Endothelial cell of umbilical vein (primary cell): ENCODE data around the gene GAK. TPM values are rescaled to one million over a fixed set of nuclear protein-coding genes. Genes with fewer than 3 reads are reported as not detected.

ENCODE experiments used
- BruUV-seq: library from RNA; stranded (reverse); fragments of 400-500 nt; replicated peaks from 2 replicates; lab custom pipeline; 2021; lab: Mats Ljungman, UMichigan
- CTCF ChIA-PET: fragments of 300-600, 350-600 bp; sonication (Branson Sonifier 250); formaldehyde crosslinking; loops from one replicate; lab custom pipeline; 2021; ENCODE audit warnings: antibody characterized with exemption, inconsistent platforms; lab: Charles Lee
- POLR2A ChIA-PET: fragments of 300-600, 350-600 bp; sonication (Branson Sonifier 250); formaldehyde crosslinking; loops from one replicate; lab custom pipeline; 2021; ENCODE audit warnings: antibody characterized with exemption, inconsistent platforms; lab: Charles Lee
- DNase-seq: peaks from one replicate; pipeline ENCODE4 v3.0.0-alpha.2; 2011; ENCODE audit warnings: low read depth, low spot score
- FAIRE-seq: peaks from 2 replicates; lab custom pipeline; 2011; peaks lifted over from hg19 to GRCh38; lab: Jason Lieb, UNC
- H2AFZ ChIP-seq: 2 replicates; pipeline ENCODE4 v1.6.0; 2012; ENCODE audit warnings: low read depth, low read length, control low read depth, inconsistent platforms
- H3K27ac ChIP-seq: 2 replicates; pipeline ENCODE4 v1.5.1; 2011; ENCODE audit warnings: low read depth, mild to moderate bottlenecking, control low read depth, low read length, moderate library complexity; ENCODE audit not compliant: insufficient read depth
- H3K27me3 ChIP-seq, 2 experiments: 2 replicates each; pipeline versions ENCODE4 v1.6.0 to v1.6.1; 2011; ENCODE audit warnings: low read length in 2 of 2, mixed read lengths in 1 of 2; ENCODE audit not compliant: control insufficient read depth in 2 of 2, insufficient read depth in 2 of 2
- H3K36me3 ChIP-seq, 2 experiments: 2 replicates in 1 of 2; 3 replicates in 1 of 2; pipeline ENCODE4 v1.5.1; 2011; ENCODE audit warnings: low read length in 2 of 2, mild to moderate bottlenecking in 1 of 2, moderate library complexity in 1 of 2; ENCODE audit not compliant: control insufficient read depth in 2 of 2, insufficient read depth in 2 of 2; ENCODE audit errors: extremely low read depth in 1 of 2
- H3K4me1 ChIP-seq: 3 replicates; pipeline ENCODE4 v1.5.1; 2011; ENCODE audit warnings: mild to moderate bottlenecking, low read length; ENCODE audit not compliant: control insufficient read depth, insufficient read depth; ENCODE audit errors: extremely low read depth
- H3K4me2 ChIP-seq: 2 replicates; pipeline ENCODE4 v1.6.1; 2011; ENCODE audit warnings: low read length, control low read depth, mixed read lengths; ENCODE audit not compliant: insufficient read depth
- H3K4me3 ChIP-seq, 3 experiments: fragments of 200-600 bp in 1 of 3; sonication (generic), shearing (Covaris generic) in 1 of 3; replicated peaks in 1 of 3; 2 replicates each; pipeline ENCODE4 v1.5.1; 2011 to 2016; ENCODE audit warnings: control low read depth in 3 of 3, low read length in 3 of 3, mild to moderate bottlenecking in 2 of 3, inconsistent platforms in 1 of 3, low read depth in 1 of 3, moderate library complexity in 1 of 3; ENCODE audit not compliant: insufficient read depth in 1 of 3
- H3K79me2 ChIP-seq: 2 replicates; pipeline ENCODE4 v1.6.0; 2012; ENCODE audit warnings: low read length, inconsistent platforms; ENCODE audit not compliant: control insufficient read depth, insufficient read depth
- H3K9ac ChIP-seq: replicated peaks from 2 replicates; pipeline ENCODE3; 2011; ENCODE audit warnings: low read length, control low read depth; ENCODE audit not compliant: insufficient read depth; ENCODE audit errors: extremely low read depth
- H3K9me1 ChIP-seq: replicated peaks from 3 replicates; pipeline ENCODE4 v1.6.0; 2011; ENCODE audit warnings: mild to moderate bottlenecking, low read length; ENCODE audit not compliant: control insufficient read depth, insufficient read depth; ENCODE audit errors: extremely low read depth
- H3K9me3 ChIP-seq: replicated peaks from 2 replicates; pipeline ENCODE4 v1.5.1; 2012; ENCODE audit warnings: low read length, inconsistent platforms; ENCODE audit not compliant: control insufficient read depth, insufficient read depth
- H4K20me1 ChIP-seq: replicated peaks from 2 replicates; pipeline ENCODE3; 2011; ENCODE audit warnings: mild to moderate bottlenecking, low read length; ENCODE audit not compliant: control insufficient read depth, insufficient read depth; ENCODE audit errors: extremely low read depth
- CTCF ChIP-seq, 2 donors: IDR thresholded peaks; 1 replicate in 1 of 2; 2 replicates in 1 of 2; pipeline ENCODE4 v1.5.1; 2011; ENCODE audit warnings: low read length in 2 of 2, mild to moderate bottlenecking in 2 of 2, moderate library complexity in 2 of 2, control low read depth in 1 of 2, inconsistent platforms in 1 of 2, low read depth in 1 of 2; ENCODE audit not compliant: insufficient read depth in 1 of 2; ENCODE audit errors: extremely low read depth in 1 of 2
- EZH2 ChIP-seq: IDR thresholded peaks from 2 replicates; pipeline ENCODE4 v1.6.1; 2012; ENCODE audit warnings: borderline replicate concordance, low read depth, mild to moderate bottlenecking, moderate library complexity, low read length, inconsistent platforms; ENCODE audit not compliant: severe bottlenecking
- MYC ChIP-seq: IDR thresholded peaks from one replicate; pipeline ENCODE4 v1.6.1; 2011; ENCODE audit warnings: mild to moderate bottlenecking, low read depth, low read length
- POLR2A ChIP-seq: IDR thresholded peaks from 2 replicates; pipeline ENCODE4 v1.6.1; 2012; ENCODE audit warnings: low read depth, mild to moderate bottlenecking, control low read depth, low read length
- POLR2AphosphoS5 ChIP-seq: IDR thresholded peaks from 2 replicates; pipeline ENCODE4 v1.6.1; 2012; ENCODE audit warnings: low read depth, mild to moderate bottlenecking, control low read depth, low read length, moderate library complexity; ENCODE audit not compliant: insufficient read depth
- dilution Hi-C: fragments of 300-500 bp; cut with MboI; formaldehyde crosslinking; loops from one replicate; pipeline ENCODE4 v1.15.0; 2019; ENCODE audit warnings: low sequenced_read_pairs; ENCODE audit not compliant: extremely low pct_ligation_motif_present
- intact Hi-C: fragments of 100-400 bp; cut with micrococcal nuclease; formaldehyde crosslinking; loops from one replicate; pipeline ENCODE4 v1.10.0; 2022
- polyA plus RNA-seq, 4 experiments: library from polyadenylated mRNA; depleted of rRNA in 3 of 4; stranded (reverse) in 3 of 4; unstranded in 1 of 4; fragments of >200 nt; gene quantifications; 2 replicates each; pipeline versions ENCODE4 v1.2.1 to v1.2.3, GENCODE V29; 2011 to 2012; ENCODE audit warnings: missing spikeins in 1 of 4
- total RNA-seq: library from RNA; stranded (reverse); gene quantifications from 2 replicates; pipeline ENCODE4 v1.2.3, GENCODE V29; 2021

GAK gene
- total and polyA plus RNA-seq, 2 donors (not counting 3 experiments of a cell fraction or from before 2014, with no cell fraction given): 49.6 to 109 TPM

GRCh38 chr4:911871-912490, 20.1 kb downstream of the GAK start:
- Histone ChIP-seq H3K4me2 (no peak overlapping the region), H3K9me1 (no peaks in the 10 kb centered on the region), H3K27ac (no peak overlapping the region), H3K36me3 (peaks cover 4 to 9% of the 10 kb centered on the region in 2 experiments), H2AFZ (no peak overlapping the region), H3K4me3 (no peak overlapping the region), H3K9me3 (no peaks in the 10 kb centered on the region), H4K20me1 (peaks cover 5% of the 10 kb centered on the region), H3K79me2 (peaks cover 31% of the 10 kb centered on the region), H3K4me1 (peaks cover 17% of the 10 kb centered on the region), H3K27me3 (no peaks in the 10 kb centered on the region), H3K9ac (no peak overlapping the region)
- intact Hi-C loops (no loop called here), dilution Hi-C loops (no loop called here)
- FAIRE-seq (no peak), DNase-seq (no peak)
- no peak for TF ChIP-seq POLR2AphosphoS5
- ChIA-PET POLR2A (no interaction called here), CTCF (interaction anchor here (1.5 kb wide), 1 partner anchor 20 kb away, joined by 3 read pairs; the partner anchor contains the start of genes GAK and TMEM175)
- no TSS peak for BruUV-seq

DNA sequence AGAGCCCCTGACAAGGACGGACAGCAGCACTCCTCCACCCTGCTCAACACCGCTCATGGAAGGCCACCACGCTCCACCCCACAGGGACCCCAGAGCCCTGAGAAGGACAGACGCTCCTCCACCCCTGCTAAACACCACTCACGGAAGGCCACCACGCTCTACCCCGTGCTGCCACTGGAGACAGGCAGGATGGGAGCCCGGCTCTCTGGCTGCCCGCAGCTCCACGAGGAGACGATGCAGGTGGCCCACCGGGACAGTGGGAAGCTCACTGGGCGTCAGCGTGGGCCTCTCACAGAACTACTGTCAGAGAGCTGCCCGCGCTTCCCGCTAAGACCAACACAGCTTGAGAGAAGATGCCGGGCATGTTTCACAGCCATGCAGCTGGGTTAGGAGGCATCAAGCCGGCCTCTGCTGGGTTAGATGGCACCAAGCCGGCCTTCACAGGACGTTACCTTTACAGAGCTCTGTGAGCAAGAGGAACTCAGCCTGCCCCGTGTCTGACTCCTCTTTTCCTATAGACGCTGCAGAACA, 20.8 kb downstream of the GAK start:
- no peak overlapping the region for H3K4me2 ChIP-seq
- BruUV-seq: no TSS peak
- DNase-seq: no peak
- no peaks in the 10 kb centered on the region for H3K9me1 ChIP-seq
- H3K36me3 ChIP-seq: peaks cover 4 to 9% of the 10 kb centered on the region in 2 experiments
- H3K27me3 ChIP-seq: no peaks in the 10 kb centered on the region
- POLR2A ChIA-PET: no interaction called here
- H3K27ac ChIP-seq: no peak overlapping the region
- H3K4me3 ChIP-seq: no peak overlapping the region
- H3K79me2 ChIP-seq: peaks cover 31% of the 10 kb centered on the region
- peaks cover 5% of the 10 kb centered on the region for H4K20me1 ChIP-seq
- FAIRE-seq: no peak
- intact Hi-C loops (no loop called here), dilution Hi-C loops (no loop called here)
- no peaks in the 10 kb centered on the region for H3K9me3 ChIP-seq
- CTCF ChIA-PET: interaction anchor here (1.5 kb wide), 1 partner anchor 21 kb away, joined by 3 read pairs; the partner anchor contains the start of genes GAK and TMEM175
- TF ChIP-seq EZH2 (no peak), CTCF (IDR thresholded peaks at IDR 0.05; ENCODE audit: extremely low read depth in 1 of 2, insufficient read depth in 1 of 2, low read depth in 1 of 2, low read length in 2 of 2) (no peak), POLR2A (no peak), MYC (no peak)
- H3K9ac ChIP-seq: no peak overlapping the region
- H2AFZ ChIP-seq: no peak overlapping the region
- H3K4me1 ChIP-seq: peaks cover 17% of the 10 kb centered on the region
